Urothelium cell line (cell line): ENCODE measurements around the gene PRDM11.
A peak's percentile ranks its signal among the peaks of the same experiment; 100 is the strongest.

Experiments used
- DNase-seq: peaks from one replicate; pipeline ENCODE4 v3.0.0; 2011; ENCODE audit warnings: low spot score, mixed read lengths
- FAIRE-seq: peaks from 2 replicates; lab custom pipeline; 2011; peaks lifted over from hg19 to GRCh38; lab: Jason Lieb, UNC

Gene PRDM11

DNA sequence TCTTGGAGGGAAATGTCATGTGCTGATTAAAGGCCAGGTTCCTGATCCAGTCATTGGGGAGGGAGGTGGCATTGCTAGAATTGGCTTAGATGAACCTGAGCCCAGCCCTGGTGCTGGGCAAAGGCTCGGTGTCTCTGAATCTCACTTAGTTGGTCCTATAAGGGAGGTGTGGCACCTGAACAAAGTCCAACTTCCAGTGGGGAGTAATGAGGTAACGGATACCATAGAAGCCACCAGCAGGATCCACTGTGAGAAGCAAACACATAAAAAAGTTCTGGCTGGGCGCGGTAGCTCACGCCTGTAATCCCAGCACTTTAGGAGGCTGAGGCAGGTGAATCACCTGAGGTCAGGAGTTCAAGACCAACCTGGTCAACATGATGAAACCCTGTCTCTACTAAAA is 26.6 kb downstream of the PRDM11 start:
- FAIRE-seq (no peak), DNase-seq (no peak)

DNA sequence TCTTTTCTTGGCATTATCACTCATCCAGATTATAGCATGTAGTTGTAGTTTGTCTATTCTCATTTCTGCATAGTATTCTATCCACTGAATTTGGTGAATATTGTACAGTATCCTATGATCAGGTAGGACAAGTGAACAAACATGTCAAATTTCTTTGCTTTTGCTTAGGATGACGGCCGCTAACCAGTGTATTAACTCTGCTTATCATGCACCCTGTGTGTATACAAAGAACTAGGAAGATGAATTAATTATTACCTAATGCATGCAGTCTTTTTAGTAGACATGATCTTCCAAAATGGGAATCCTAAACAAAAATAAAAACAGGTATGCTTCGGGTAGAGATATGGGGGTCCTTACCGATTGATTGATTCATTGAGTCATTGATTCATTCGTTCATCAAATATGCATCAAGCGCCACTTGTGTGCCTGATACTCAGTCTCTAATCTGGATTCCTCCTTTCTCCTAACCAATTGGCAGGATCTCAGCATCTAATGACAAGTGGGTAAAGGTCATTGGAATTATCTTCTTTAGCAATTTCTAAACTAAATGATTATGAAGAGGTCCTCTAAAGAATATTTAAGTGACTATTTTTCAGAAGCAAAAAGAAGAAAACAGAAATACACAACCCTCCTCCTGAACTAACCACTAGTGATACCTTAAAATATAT is 27.9 kb downstream of the PRDM11 start:
- DNase-seq = no peak
- no peak for FAIRE-seq

DNA sequence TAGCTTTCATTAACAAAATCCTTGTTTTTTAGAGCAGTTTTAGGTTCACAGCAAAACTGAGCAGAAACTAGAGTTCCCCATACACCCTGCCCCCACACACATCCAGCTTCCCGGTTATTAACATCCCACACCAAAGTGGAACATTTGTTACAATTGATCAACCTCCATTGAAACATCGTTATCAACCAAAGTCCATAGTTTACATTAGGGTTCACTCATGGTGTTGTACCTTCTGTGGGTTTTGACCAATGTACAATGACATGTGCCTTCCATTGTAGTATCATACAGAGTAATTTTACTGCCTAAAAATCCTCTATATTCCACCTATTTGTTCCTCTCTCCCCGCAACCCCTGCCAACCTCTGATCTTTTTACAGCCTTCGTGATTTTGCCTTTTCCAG is 28.5 kb downstream of the PRDM11 start:
- no peak for FAIRE-seq
- DNase-seq = no peak

DNA sequence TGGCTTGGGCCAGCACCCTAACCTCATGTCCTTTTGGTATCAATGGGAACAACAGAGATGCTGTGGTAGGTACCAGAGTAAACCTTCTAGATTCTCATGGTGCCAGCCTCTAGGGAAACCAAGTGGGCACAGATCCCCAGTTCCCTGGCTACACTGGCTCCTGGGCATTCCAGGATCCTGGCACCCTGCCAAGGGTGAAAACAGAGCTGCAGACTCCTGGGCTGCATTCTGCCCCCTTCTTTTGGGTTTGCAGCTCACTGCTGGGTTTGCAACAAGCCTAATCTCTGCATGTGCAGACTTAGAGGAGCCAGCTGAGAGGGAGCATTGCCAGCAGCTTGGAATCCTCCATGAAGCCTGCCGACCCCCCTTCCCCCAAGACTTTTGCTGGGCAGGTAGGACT is 30.6 kb downstream of the PRDM11 start:
- no peak for DNase-seq

DNA sequence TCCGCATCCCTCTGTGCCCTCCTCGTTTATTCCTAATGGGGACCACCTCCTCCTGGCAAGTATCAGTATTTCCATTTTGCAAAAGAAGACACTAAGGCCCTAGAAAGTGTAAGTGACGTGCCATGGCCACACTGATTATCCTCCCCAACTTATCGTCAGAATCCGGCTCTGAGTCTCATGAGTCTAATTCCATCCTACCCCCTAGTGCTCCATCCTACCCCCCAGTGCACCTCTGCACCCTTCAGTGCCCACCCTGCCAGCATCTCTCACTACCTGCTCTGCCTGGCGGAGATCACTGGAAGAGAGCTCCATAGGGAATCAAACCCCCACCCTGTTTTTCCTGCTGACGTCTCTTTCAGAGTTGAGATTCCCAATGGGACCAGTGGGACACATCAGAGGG is 31.8 kb downstream of the PRDM11 start:
- FAIRE-seq (no peak), DNase-seq (no peak)

More for the DNA sequence above, 30.6 kb downstream of the PRDM11 start:
- FAIRE-seq = no peak

DNA sequence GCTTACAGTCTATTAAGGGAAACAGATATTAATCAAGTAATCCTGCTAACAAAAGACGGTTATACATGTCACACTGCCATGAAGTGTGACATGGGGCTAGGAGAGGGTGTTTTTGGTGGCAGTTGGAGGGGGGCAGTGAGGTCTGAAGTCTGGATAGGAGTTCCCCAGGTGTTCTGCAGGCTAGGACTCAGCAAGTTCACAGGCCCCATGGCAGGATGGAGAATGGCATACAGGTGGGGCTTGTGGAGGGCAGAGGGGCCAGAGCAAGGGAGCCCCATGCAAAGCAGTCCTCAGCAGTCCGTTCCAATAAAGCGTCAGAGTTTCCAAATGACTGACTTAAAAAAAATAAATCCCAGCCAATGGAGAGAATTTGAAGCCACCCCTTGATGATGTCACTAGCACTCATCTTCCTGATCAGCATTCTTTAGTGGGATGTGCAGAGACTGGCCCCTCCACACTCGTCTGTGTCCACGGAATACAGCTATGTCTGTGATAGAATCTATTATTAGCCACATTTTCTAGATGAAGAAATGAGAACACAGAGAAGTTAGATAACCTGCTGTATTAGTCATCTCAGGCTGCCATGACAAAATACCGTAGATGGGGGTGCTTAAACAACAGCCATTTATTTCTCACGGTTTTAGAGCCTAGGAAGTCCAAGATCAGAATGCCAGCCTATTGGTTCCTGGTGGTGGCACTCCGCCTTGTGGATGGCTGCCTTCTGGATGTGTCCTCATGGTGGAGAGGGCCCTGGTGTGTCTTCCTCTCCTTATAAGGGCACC is 32.6 kb downstream of the PRDM11 start:
- DNase-seq (peak; percentile 17), FAIRE-seq (no peak)

DNA sequence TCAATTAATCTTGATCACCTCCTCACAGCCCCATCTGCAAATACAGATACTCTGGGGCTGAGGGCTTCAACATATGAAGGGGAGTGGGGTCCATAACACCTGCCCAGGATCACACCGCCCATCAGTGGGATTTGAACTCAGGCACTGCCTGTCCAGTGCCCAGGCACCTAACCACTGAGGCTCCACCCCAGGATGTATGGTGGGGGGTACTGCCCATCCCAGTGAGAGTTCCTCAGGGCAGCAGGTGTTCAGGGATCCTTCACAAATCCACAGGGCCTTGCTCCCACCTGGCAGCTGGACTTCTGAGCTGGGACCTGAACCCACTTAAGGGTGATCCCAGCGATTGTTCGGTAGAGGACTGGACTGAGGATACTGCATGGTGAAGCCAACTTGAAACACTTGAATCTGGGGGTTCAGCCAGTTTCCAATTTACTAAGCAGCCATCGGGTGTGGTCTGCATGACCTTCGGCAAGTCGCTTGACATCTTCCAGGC is 33.3 kb downstream of the PRDM11 start:
- peak; percentile 67 for FAIRE-seq
- DNase-seq = no peak

DNA sequence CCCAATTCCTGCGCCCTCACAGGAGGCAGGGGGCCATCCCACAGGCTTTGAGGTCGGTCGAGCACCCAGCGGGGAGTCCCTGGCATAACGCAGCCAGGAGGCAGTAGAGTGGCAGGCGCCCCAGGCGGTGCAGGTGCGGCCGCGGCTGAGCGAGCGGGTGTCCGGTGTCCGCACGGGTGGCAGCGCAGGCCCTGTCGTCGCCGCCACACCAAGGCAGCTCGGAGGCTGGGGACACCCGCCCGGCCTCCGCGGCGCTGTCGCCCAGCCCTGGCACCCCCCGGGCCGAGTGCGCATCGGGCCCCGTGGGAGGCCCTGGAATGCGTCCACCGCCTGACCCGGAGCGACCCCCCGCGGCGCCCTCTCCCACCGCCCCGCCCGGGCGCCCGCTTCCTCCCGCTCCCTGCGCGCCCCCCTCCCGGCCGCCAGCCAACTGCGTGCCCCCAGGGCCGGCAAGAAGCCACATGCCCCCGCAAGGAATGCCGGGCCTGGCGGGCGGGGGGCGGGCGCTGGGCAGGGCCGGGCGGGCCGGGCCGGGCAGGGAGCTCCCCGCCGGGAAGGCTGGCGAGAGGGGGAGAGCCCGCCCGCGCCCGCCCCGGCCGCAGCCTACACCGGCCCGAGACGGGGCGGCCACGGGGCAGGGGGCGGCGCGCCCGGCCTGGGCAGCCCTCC is 33.9 kb downstream of the PRDM11 start:
- FAIRE-seq = no peak
- DNase-seq = peak; percentile 89

DNA sequence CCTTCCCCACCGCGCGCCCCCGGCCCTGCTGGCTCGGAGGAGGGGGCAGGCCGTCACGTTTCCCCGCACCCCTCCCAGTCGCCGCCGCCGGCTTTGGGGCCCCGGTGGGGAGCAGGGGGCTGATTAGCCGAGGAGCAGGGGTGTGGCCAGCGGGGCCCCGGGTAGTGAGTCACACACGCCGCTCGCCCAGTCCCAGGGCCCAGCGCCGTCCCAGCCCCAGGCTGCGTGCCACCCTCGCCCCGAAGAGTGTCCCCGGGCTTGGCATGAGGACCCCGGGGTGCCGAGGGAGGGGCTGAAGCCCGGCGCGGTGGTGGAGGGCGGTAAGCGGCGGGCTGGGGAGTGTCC is 34.4 kb downstream of the PRDM11 start:
- FAIRE-seq = no peak
- peak; percentile 92 for DNase-seq

DNA sequence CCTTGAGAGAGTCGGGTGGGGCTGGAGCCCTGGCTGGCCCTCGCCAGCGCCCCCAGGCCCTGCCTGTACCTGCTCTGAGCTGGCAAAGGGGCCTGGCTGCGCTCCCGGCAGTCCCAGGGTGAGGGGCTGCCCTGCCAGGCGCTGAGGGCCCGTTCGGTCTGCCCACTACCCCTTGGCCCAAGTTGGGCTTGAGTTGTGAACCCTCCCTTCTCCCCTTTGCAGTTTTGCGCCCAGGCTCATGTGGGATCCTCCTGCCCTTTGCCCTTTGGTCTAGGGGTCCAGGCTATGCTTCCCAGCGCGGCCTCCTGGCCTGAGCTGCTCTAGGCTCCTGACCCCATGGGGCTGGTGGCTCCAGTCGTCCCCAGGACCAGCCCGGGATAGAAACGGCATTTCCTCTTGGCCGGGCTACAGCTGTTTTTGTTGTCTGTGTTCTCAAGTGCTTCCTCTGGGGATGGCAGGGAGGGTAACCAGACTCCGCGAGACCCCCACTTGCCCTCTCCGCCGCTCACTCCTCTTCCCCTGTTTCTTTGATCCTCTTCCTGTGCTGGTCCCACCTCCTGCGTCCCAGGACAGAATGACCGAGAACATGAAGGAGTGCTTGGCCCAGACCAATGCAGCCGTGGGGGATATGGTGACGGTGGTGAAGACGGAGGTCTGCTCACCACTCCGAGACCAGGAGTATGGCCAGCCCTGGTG is 34.9 kb downstream of the PRDM11 start:
- FAIRE-seq (peak; percentile 55), DNase-seq (peak; percentile 13)

DNA sequence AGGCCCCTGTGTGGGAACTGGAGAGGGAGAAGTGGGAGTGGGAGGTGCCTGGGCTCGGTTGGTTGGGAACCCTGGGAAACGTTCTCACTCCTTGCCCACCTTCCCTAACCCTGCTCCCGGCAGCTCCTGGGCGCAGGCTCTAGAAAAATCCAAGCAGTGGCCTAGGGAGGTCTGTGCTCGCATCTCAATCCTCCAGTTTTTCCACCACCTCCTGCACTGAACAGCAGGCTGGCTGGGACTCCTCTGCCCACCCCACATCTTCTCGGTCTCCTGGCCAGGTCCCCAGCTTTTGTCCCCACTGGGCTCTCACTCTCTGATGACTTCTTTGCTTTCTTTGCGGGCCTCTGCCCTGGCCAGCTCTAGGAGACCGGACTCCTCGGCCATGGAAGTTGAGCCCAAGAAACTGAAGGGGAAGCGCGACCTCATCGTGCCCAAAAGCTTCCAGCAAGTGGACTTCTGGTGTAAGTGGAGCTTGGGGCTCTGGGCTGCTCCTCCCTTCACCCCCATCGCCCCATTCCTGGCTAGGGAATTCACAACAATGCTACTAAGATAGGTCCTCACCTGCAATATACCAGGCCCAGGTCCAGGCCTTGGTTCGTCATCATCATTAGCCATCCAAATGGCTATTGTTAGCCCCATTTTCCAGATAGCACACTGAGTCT is 35.6 kb downstream of the PRDM11 start:
- DNase-seq = no peak
- FAIRE-seq = peak; percentile 5

DNA sequence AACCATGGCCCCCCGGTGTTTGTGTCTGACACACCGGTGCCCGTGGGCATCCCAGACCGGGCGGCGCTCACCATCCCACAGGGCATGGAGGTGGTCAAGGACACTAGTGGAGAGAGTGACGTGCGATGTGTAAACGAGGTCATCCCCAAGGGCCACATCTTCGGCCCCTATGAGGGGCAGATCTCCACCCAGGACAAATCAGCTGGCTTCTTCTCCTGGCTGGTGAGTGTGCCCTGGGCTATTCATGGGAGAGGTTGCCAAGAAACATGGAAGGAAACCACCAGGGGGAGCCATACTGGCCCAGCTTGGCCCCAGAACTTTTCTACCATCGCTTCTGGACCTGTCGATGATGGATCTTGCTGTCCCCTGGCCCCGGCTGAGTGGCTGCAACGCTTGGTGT is 36.5 kb downstream of the PRDM11 start:
- DNase-seq (peak; percentile 30), FAIRE-seq (no peak)

DNA sequence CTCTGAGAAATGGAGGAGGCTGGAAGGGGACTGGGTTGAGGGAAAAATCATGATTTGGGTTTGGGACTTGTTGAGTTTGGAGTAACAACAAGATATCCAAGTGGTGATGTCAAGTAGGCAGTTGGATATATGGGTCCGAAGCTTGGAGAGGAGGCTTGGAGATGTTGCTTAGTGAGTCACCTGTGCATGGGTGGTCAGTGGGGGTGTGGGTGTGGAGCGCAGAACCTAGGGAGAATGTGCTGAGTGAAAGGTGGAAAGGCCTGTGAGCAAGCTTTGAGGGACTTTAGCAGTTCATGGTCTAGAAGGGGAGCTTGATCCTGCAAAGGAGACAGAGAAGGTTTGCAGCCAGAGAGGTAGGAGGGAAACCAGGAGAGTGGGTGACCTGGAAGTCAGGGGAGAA is 38.2 kb downstream of the PRDM11 start:
- no peak for DNase-seq
- no peak for FAIRE-seq

DNA sequence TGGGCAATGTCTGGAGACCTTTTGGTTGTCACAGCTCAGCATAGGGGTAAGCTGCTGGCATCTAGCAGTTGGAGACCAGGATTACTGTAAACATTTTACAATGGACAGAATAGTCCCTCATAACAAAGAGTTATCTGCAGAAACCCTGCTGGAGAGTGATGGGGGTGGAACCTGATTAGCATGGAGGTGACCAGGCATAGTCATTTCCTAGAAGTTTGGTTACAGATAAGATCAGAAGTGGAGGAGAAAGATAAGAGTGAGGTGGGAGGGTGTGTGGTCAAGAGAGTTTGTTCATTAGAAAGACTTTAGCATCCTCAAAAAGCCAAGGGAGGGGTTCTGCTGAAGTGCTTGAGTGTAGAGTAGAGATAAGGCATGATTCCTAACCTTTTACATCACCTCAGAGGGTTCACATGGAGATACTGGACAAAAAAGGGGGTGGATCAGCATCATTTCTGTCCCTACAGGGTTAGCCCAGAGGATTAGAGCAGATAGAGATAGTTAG is 38.8 kb downstream of the PRDM11 start:
- DNase-seq (no peak), FAIRE-seq (no peak)

DNA sequence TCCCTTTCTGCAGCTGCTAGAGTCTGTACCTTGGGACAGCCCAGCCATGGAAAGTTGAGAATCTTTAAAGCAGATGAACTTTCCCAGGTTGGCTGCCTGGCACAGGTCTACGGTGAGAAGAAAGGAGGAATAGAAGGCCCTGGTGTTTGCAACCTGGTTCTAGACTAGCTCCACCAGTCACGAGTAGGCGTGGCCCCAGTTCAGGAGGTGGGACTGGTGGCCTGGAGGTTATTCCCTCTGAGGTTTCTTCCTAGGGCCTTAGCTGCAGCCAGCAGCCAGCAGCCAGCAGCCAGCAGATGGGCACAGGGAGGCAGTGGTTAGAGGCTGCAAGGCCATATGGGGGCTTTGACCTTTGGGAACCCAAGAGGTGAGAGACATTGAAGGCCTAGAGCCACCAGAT is 40.9 kb downstream of the PRDM11 start:
- DNase-seq = no peak
- FAIRE-seq = no peak

DNA sequence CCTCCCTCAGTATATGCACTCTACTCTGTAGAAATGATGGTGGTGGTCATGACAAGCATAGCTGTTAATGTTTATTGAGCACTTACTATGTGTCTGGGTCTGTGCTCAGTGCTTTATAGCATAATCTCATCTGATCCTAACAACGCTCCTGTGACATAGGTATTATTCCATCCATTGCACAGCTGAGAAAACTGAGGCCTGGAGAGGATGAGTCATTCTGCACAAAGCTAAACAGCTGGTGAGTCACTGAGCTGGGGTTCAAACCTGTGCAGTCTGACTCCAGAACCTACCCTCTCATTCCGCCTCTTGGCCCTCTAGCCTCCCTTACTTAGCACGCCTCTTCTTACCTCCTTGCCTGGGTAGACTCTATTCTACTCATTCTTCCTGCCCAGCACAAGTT is 41.7 kb downstream of the PRDM11 start:
- DNase-seq (no peak), FAIRE-seq (no peak)

DNA sequence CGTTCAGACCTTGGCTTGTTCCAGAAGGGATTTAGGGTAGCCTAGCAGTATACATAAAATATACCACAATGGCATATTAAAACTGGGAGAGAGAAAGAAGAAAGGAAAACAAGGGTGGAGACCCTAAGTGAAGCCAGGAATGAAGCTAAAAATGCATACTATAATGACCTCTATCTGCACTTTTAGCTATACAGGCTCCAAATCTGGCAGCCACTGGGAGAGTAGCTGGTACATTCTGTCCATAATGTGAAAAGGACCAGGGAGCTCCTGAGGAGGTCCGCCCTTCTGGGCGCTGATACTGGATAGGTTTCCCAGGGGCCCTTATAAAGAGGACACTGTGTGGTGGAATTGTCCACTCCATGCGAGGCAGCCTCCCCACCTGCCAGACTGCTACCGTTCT is 42.8 kb downstream of the PRDM11 start:
- no peak for DNase-seq
- no peak for FAIRE-seq

DNA sequence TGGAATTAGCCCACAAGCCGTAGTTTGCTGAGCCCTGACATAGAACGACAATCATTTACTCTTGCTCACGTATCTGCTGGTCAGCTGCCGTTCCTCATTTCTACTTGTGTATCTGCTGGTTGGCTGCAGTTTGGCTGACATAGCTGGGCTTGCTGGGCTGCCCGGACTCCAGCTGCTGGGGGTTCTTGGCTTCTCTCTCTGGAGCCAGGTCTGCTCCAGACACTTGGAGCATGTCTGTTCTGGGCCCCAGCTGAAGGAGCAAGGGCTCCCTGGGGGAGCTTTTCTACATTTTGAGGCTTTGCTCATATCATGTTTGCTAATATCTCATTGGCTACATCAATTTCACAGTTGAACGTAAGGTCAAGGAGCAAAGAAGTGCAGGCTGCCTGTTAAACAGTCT is 47.3 kb downstream of the PRDM11 start:
- no peak for FAIRE-seq

DNA sequence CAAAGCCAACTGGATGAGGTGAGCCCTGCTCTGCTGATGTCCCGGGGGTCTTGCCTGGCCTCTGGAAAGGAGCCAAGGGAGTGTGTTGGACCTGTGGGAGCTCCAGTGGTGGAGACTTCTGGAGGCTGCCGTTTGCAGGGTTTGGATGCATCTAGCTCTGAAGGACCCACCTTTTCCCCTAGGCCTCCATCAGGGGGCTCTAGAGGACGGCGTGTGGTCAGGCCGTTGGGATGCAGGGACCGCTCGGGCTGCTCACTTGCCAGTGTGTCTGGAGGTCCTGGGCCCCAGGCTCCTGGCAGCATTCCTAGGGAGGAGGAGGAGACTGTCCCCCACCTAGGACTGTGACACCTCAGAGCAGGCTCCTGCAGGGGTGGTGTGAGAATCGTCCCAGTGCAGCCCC is 58.3 kb downstream of the PRDM11 start:
- no peak for FAIRE-seq

More for the DNA sequence above, 47.3 kb downstream of the PRDM11 start:
- no peak for DNase-seq

DNA sequence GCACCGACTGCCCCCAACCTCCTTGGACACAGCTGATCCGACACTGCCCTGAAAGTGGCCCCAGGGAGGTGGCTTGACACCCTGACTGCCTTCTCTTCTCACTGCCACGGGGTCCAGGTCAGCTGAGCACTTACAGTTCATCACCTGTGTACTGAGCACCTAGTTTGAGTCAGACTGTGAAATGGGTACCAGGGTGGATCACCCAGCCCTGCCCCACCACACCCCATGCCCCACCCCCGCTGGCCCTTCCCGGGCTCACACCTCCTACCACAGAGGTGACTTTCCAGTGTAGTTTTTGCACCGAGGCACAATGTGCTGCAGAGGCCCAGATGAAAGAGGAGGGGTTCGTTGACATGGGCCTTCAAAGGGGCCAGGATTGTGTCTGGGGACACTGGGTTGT is 59.5 kb downstream of the PRDM11 start:
- no peak for FAIRE-seq
- DNase-seq = no peak

More for the DNA sequence above, 58.3 kb downstream of the PRDM11 start:
- DNase-seq = no peak

DNA sequence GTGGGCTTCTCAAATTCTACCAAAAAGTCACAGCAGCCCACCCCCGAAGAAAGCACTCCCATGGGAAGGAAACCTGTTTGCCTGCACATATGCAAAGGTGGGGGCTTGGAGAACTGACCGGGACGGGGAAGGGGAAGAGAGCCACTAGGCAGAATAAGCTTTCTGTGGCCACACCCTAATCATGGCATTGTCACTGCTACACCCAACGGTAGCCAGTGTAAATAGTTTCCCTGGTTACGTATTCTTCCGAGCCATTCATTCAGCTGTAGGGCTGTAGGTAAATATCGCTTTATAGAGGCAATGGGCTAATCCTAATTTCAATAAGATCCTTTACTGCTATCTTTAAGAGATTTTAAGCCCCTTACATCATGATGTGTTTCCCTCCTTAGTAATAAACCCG is 61.7 kb downstream of the PRDM11 start:
- no peak for FAIRE-seq

More for the DNA sequence above, 61.7 kb downstream of the PRDM11 start:
- no peak for DNase-seq
